Endothelial cell of umbilical vein (primary cell): ENCODE results near the gene C16orf74. TPM values are rescaled to one million over a fixed set of nuclear protein-coding genes. Genes with fewer than 3 reads are reported as not detected.

ENCODE experiments used
- BruUV-seq: library from RNA; stranded (reverse); fragments of 400-500 nt; replicated peaks from 2 replicates; lab custom pipeline; 2021; lab: Mats Ljungman, UMichigan
- CTCF ChIA-PET: fragments of 300-600, 350-600 bp; sonication (Branson Sonifier 250); formaldehyde crosslinking; loops from one replicate; lab custom pipeline; 2021; ENCODE audit warnings: antibody characterized with exemption, inconsistent platforms; lab: Charles Lee
- POLR2A ChIA-PET: fragments of 300-600, 350-600 bp; sonication (Branson Sonifier 250); formaldehyde crosslinking; loops from one replicate; lab custom pipeline; 2021; ENCODE audit warnings: antibody characterized with exemption, inconsistent platforms; lab: Charles Lee
- DNase-seq: peaks from one replicate; pipeline ENCODE4 v3.0.0-alpha.2; 2011; ENCODE audit warnings: low read depth, low spot score
- FAIRE-seq: peaks from 2 replicates; lab custom pipeline; 2011; peaks lifted over from hg19 to GRCh38; lab: Jason Lieb, UNC
- H2AFZ ChIP-seq: 2 replicates; pipeline ENCODE4 v1.6.0; 2012; ENCODE audit warnings: low read depth, low read length, control low read depth, inconsistent platforms
- H3K27ac ChIP-seq: 2 replicates; pipeline ENCODE4 v1.5.1; 2011; ENCODE audit warnings: low read depth, mild to moderate bottlenecking, control low read depth, low read length, moderate library complexity; ENCODE audit not compliant: insufficient read depth
- H3K27me3 ChIP-seq, 2 experiments: 2 replicates each; pipeline versions ENCODE4 v1.6.0 to v1.6.1; 2011; ENCODE audit warnings: low read length in 2 of 2, mixed read lengths in 1 of 2; ENCODE audit not compliant: control insufficient read depth in 2 of 2, insufficient read depth in 2 of 2
- H3K36me3 ChIP-seq, 2 experiments: 2 replicates in 1 of 2; 3 replicates in 1 of 2; pipeline ENCODE4 v1.5.1; 2011; ENCODE audit warnings: low read length in 2 of 2, mild to moderate bottlenecking in 1 of 2, moderate library complexity in 1 of 2; ENCODE audit not compliant: control insufficient read depth in 2 of 2, insufficient read depth in 2 of 2; ENCODE audit errors: extremely low read depth in 1 of 2
- H3K4me1 ChIP-seq: 3 replicates; pipeline ENCODE4 v1.5.1; 2011; ENCODE audit warnings: mild to moderate bottlenecking, low read length; ENCODE audit not compliant: control insufficient read depth, insufficient read depth; ENCODE audit errors: extremely low read depth
- H3K4me2 ChIP-seq: 2 replicates; pipeline ENCODE4 v1.6.1; 2011; ENCODE audit warnings: low read length, control low read depth, mixed read lengths; ENCODE audit not compliant: insufficient read depth
- H3K4me3 ChIP-seq, 3 experiments: fragments of 200-600 bp in 1 of 3; sonication (generic), shearing (Covaris generic) in 1 of 3; replicated peaks in 1 of 3; 2 replicates each; pipeline ENCODE4 v1.5.1; 2011 to 2016; ENCODE audit warnings: control low read depth in 3 of 3, low read length in 3 of 3, mild to moderate bottlenecking in 2 of 3, inconsistent platforms in 1 of 3, low read depth in 1 of 3, moderate library complexity in 1 of 3; ENCODE audit not compliant: insufficient read depth in 1 of 3
- H3K79me2 ChIP-seq: 2 replicates; pipeline ENCODE4 v1.6.0; 2012; ENCODE audit warnings: low read length, inconsistent platforms; ENCODE audit not compliant: control insufficient read depth, insufficient read depth
- H3K9ac ChIP-seq: replicated peaks from 2 replicates; pipeline ENCODE3; 2011; ENCODE audit warnings: low read length, control low read depth; ENCODE audit not compliant: insufficient read depth; ENCODE audit errors: extremely low read depth
- H3K9me1 ChIP-seq: replicated peaks from 3 replicates; pipeline ENCODE4 v1.6.0; 2011; ENCODE audit warnings: mild to moderate bottlenecking, low read length; ENCODE audit not compliant: control insufficient read depth, insufficient read depth; ENCODE audit errors: extremely low read depth
- H3K9me3 ChIP-seq: replicated peaks from 2 replicates; pipeline ENCODE4 v1.5.1; 2012; ENCODE audit warnings: low read length, inconsistent platforms; ENCODE audit not compliant: control insufficient read depth, insufficient read depth
- H4K20me1 ChIP-seq: replicated peaks from 2 replicates; pipeline ENCODE3; 2011; ENCODE audit warnings: mild to moderate bottlenecking, low read length; ENCODE audit not compliant: control insufficient read depth, insufficient read depth; ENCODE audit errors: extremely low read depth
- EZH2 ChIP-seq: IDR thresholded peaks from 2 replicates; pipeline ENCODE4 v1.6.1; 2012; ENCODE audit warnings: borderline replicate concordance, low read depth, mild to moderate bottlenecking, moderate library complexity, low read length, inconsistent platforms; ENCODE audit not compliant: severe bottlenecking
- FOS ChIP-seq: IDR thresholded peaks from 2 replicates; pipeline ENCODE4 v1.6.1; 2011; ENCODE audit warnings: mild to moderate bottlenecking, low read length, moderate library complexity, borderline replicate concordance; ENCODE audit not compliant: insufficient read depth
- GATA2 ChIP-seq: IDR thresholded peaks from 2 replicates; pipeline ENCODE4 v1.7.0; 2011; ENCODE audit warnings: low read depth, mild to moderate bottlenecking, moderate library complexity, mixed read lengths, low read length; ENCODE audit not compliant: insufficient read length, insufficient read depth
- JUN ChIP-seq: IDR thresholded peaks from 2 replicates; pipeline ENCODE4 v1.6.1; 2011; ENCODE audit warnings: borderline replicate concordance, low read depth; ENCODE audit not compliant: insufficient read length, insufficient read depth
- MYC ChIP-seq: IDR thresholded peaks from one replicate; pipeline ENCODE4 v1.6.1; 2011; ENCODE audit warnings: mild to moderate bottlenecking, low read depth, low read length
- POLR2A ChIP-seq: IDR thresholded peaks from 2 replicates; pipeline ENCODE4 v1.6.1; 2012; ENCODE audit warnings: low read depth, mild to moderate bottlenecking, control low read depth, low read length
- POLR2AphosphoS5 ChIP-seq: IDR thresholded peaks from 2 replicates; pipeline ENCODE4 v1.6.1; 2012; ENCODE audit warnings: low read depth, mild to moderate bottlenecking, control low read depth, low read length, moderate library complexity; ENCODE audit not compliant: insufficient read depth
- dilution Hi-C: fragments of 300-500 bp; cut with MboI; formaldehyde crosslinking; loops from one replicate; pipeline ENCODE4 v1.15.0; 2019; ENCODE audit warnings: low sequenced_read_pairs; ENCODE audit not compliant: extremely low pct_ligation_motif_present
- intact Hi-C: fragments of 100-400 bp; cut with micrococcal nuclease; formaldehyde crosslinking; loops from one replicate; pipeline ENCODE4 v1.10.0; 2022
- polyA plus RNA-seq, 4 experiments: library from polyadenylated mRNA; depleted of rRNA in 3 of 4; stranded (reverse) in 3 of 4; unstranded in 1 of 4; fragments of >200 nt; gene quantifications; 2 replicates each; pipeline versions ENCODE4 v1.2.1 to v1.2.3, GENCODE V29; 2011 to 2012; ENCODE audit warnings: missing spikeins in 1 of 4
- total RNA-seq: library from RNA; stranded (reverse); gene quantifications from 2 replicates; pipeline ENCODE4 v1.2.3, GENCODE V29; 2021
- TF ChIP-seq, protein P1 (sequence below), 2 donors: IDR thresholded peaks; 1 replicate in 1 of 2; 2 replicates in 1 of 2; pipeline ENCODE4 v1.5.1; 2011; ENCODE audit warnings: low read length in 2 of 2, mild to moderate bottlenecking in 2 of 2, moderate library complexity in 2 of 2, control low read depth in 1 of 2, inconsistent platforms in 1 of 2, low read depth in 1 of 2; ENCODE audit not compliant: insufficient read depth in 1 of 2; ENCODE audit errors: extremely low read depth in 1 of 2
- TF ChIP-seq, protein P2 (sequence below): IDR thresholded peaks from 2 replicates; pipeline ENCODE4 v1.6.1; 2011; ENCODE audit not compliant: insufficient read depth, insufficient read length

Gene C16orf74
- total and polyA plus RNA-seq, 2 donors (not counting 3 experiments of a cell fraction or from before 2014, with no cell fraction given): 12.1 to 38.7 TPM

DNA sequence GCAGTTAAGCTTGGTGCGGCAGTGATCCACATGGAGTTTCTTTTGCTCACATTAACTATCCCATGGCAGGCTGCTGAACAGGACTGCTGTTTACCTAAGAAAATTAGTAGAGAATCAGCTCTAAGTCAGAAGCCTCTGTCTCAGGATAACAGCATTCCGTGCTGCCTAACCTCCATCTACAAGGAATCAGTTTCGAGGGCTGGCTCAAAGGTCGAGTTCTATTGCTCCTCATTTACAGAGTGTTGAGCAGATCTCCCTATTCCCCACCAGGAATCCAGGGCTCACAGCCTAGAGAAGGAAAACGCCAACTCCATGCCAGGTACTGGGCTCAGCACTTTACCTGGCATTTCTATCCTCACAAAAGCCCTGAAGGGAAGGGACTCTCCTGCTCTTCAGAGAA, 72.1 kb downstream of the C16orf74 start:
- H3K9me1 ChIP-seq: no peaks in the 10 kb centered on the region
- H3K9me3 ChIP-seq: no peaks in the 10 kb centered on the region
- no peak overlapping the region for H3K4me3 ChIP-seq
- no peak for DNase-seq
- peaks cover 0 to 3% of the 10 kb centered on the region in 2 experiments for H3K36me3 ChIP-seq
- H3K79me2 ChIP-seq: no peaks in the 10 kb centered on the region
- CTCF ChIA-PET: interaction anchor here (8.1 kb wide), 1 partner anchor 38 kb away, joined by 73 read pairs; no protein-coding TSS in a partner anchor
- H3K27me3 ChIP-seq: no peaks in the 10 kb centered on the region
- no peak overlapping the region for H3K27ac ChIP-seq
- no peak overlapping the region for H2AFZ ChIP-seq
- no peak overlapping the region for H3K9ac ChIP-seq
- BruUV-seq: no TSS peak
- TF ChIP-seq MYC (no peak), POLR2AphosphoS5 (no peak)
- TF ChIP-seq, protein P1, sequence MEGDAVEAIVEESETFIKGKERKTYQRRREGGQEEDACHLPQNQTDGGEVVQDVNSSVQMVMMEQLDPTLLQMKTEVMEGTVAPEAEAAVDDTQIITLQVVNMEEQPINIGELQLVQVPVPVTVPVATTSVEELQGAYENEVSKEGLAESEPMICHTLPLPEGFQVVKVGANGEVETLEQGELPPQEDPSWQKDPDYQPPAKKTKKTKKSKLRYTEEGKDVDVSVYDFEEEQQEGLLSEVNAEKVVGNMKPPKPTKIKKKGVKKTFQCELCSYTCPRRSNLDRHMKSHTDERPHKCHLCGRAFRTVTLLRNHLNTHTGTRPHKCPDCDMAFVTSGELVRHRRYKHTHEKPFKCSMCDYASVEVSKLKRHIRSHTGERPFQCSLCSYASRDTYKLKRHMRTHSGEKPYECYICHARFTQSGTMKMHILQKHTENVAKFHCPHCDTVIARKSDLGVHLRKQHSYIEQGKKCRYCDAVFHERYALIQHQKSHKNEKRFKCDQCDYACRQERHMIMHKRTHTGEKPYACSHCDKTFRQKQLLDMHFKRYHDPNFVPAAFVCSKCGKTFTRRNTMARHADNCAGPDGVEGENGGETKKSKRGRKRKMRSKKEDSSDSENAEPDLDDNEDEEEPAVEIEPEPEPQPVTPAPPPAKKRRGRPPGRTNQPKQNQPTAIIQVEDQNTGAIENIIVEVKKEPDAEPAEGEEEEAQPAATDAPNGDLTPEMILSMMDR (IDR thresholded peaks at IDR 0.05; ENCODE audit: extremely low read depth in 1 of 2, insufficient read depth in 1 of 2, low read depth in 1 of 2, low read length in 2 of 2): no peak
- TF ChIP-seq, protein P2, sequence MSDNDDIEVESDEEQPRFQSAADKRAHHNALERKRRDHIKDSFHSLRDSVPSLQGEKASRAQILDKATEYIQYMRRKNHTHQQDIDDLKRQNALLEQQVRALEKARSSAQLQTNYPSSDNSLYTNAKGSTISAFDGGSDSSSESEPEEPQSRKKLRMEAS: no peak
- H3K4me1 ChIP-seq: peaks cover 10% of the 10 kb centered on the region
- intact Hi-C loops: no loop called here
- dilution Hi-C loops: no loop called here
- H4K20me1 ChIP-seq: no peaks in the 10 kb centered on the region
- no peak overlapping the region for H3K4me2 ChIP-seq
- POLR2A ChIA-PET: no interaction called here
- no peak for FAIRE-seq

GRCh38 chr16:85678016-85678415, 72.9 kb downstream of the C16orf74 start:
- Histone ChIP-seq H3K9me1 (no peaks in the 10 kb centered on the region), H2AFZ (no peak overlapping the region), H3K9ac (no peak overlapping the region), H3K27ac (no peak overlapping the region), H3K4me1 (peaks cover 14% of the 10 kb centered on the region), H4K20me1 (no peaks in the 10 kb centered on the region), H3K79me2 (no peaks in the 10 kb centered on the region), H3K27me3 (no peaks in the 10 kb centered on the region), H3K4me2 (no peak overlapping the region), H3K4me3 (no peak overlapping the region), H3K36me3 (peaks cover under 1 to 3% of the 10 kb centered on the region in 2 experiments), H3K9me3 (no peaks in the 10 kb centered on the region)
- intact Hi-C loops: no loop called here
- POLR2A ChIA-PET: no interaction called here
- dilution Hi-C loops: no loop called here
- FAIRE-seq (no peak), DNase-seq (no peak)
- no TSS peak for BruUV-seq
- TF ChIP-seq JUN (no peak), POLR2AphosphoS5 (no peak), POLR2A (no peak), EZH2 (no peak), GATA2 (no peak), FOS (no peak), MYC (no peak)
- TF ChIP-seq, protein P2: no peak
- TF ChIP-seq, protein P1 (IDR thresholded peaks at IDR 0.05; ENCODE audit: extremely low read depth in 1 of 2, insufficient read depth in 1 of 2, low read depth in 1 of 2, low read length in 2 of 2): no peak
- CTCF ChIA-PET: interaction anchor here (0.9 to 8.1 kb wide), 2 partner anchors 7 to 39 kb away, joined by 3 to 73 read pairs; no protein-coding TSS in a partner anchor
